Esophagus squamous epithelium (tissue), 4 donors: ENCODE measurements around the gene CCNH.

Experiments used
- CTCF ChIP-seq, 6 experiments: fragments of 450-650 bp in 4 of 6; fragments of 200-600 bp in 2 of 6; sonication (generic) in 2 of 6; IDR thresholded peaks; one replicate each; pipeline ENCODE4 v1.5.1; 2016 to 2019; ENCODE audit warnings: antibody characterized with exemption in 6 of 6, mild to moderate bottlenecking in 4 of 6, moderate library complexity in 4 of 6
- POLR2A ChIP-seq, 4 donors: fragments of 450-650 bp; IDR thresholded peaks; one replicate each; pipeline ENCODE4 v1.6.1; 2017; ENCODE audit warnings: antibody characterized with exemption in 4 of 4, mild to moderate bottlenecking in 4 of 4, moderate library complexity in 3 of 4

- TF ChIP-seq CTCF (IDR thresholded peaks at IDR 0.05) (no peak), POLR2A (IDR thresholded peaks at IDR 0.05) (no peak)
These were observed 20.6 kb downstream of the CCNH start for GRCh38 chr5:87392170-87392569.
